Kidney epithelial cell (primary cell): ENCODE measurements around the gene GAREM2. TPM values are rescaled to one million over a fixed set of nuclear protein-coding genes. Genes with fewer than 3 reads are reported as not detected.
A peak's percentile ranks its signal among the peaks of the same experiment; 100 is the strongest.

ENCODE experiments used
- DNase-seq: peaks from one replicate; pipeline ENCODE4 v3.0.0-alpha.2; 2010; ENCODE audit warnings: low read depth
- H3K27me3 ChIP-seq: 2 replicates; pipeline ENCODE4 v1.6.0; 2011; ENCODE audit warnings: low read length; ENCODE audit not compliant: control insufficient read depth, insufficient read depth
- H3K36me3 ChIP-seq: 2 replicates; pipeline ENCODE4 v1.5.1; 2011; ENCODE audit warnings: low read length; ENCODE audit not compliant: control insufficient read depth, insufficient read depth
- H3K4me3 ChIP-seq: 2 replicates; pipeline ENCODE4 v1.5.1; 2011; ENCODE audit warnings: low read depth, mild to moderate bottlenecking, control low read depth, low read length
- total RNA-seq: library from RNA; depleted of rRNA; stranded (reverse); fragments of >200 nt; gene quantifications from 2 replicates; pipeline ENCODE4 v1.2.3, GENCODE V29; 2015
- TF ChIP-seq, protein P1 (sequence below): IDR thresholded peaks from 2 replicates; pipeline ENCODE4 v1.5.1; 2011; ENCODE audit warnings: mild to moderate bottlenecking, moderate library complexity, low read length, control low read depth, inconsistent platforms; ENCODE audit not compliant: insufficient read depth, poor library complexity, severe bottlenecking

Gene GAREM2
- 3.0 and 3.1 TPM in 2 replicates for total RNA-seq

DNA sequence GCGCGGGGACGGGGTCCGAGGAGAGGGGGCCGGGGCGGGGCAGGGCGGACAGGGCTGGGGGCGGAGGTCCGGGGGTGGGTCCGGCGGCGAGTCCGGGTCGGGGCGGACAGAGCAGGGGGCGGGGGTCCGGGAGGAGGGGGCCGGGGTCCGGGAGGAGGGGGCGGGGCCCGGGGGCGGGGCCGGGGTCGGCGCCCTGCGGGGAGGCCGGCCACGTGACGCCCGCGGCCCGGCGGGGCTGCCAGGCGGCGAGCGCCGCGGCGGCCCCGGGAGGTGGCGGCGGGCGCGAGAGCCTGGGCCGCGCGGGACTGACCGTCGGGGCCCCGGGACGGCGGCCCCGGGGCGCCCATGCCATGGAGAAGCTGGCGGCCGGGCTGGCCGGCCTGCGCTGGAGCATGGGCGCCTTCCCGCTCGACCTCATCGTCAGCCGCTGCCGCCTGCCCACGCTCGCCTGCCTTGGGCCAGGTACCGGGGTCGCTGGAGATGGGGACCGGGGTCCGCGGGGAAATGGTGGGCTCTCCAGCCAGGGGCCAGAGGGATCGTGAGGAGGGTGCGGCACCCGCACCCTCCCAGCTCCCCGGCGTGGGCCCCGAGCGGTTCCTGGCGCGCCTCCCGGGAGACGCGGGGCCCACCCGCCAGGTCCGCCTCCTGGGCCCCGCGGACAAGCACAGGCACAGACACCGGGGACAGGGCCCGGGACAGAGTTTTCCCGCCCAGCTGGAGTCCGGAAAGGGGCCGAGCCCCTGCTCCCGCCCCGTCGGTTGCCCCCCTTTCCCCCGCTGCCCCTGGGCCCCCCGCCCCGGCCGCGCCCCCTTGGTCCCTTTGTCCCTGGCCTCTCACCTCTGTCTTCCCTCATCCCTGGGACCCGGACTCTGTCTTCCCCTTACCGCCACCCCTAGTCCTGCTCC lies at the start of gene GAREM2:
TSS of gene GAREM2 (plus strand) at position 218 of the 905 bp plus-strand sequence. CDS start at position 351, 133 bp downstream.
- peaks cover 35% of the 10 kb centered on the region for H3K27me3 ChIP-seq
- H3K4me3 ChIP-seq = peak within 1 kb of the TSS; percentile 34
- TF ChIP-seq, protein P1, sequence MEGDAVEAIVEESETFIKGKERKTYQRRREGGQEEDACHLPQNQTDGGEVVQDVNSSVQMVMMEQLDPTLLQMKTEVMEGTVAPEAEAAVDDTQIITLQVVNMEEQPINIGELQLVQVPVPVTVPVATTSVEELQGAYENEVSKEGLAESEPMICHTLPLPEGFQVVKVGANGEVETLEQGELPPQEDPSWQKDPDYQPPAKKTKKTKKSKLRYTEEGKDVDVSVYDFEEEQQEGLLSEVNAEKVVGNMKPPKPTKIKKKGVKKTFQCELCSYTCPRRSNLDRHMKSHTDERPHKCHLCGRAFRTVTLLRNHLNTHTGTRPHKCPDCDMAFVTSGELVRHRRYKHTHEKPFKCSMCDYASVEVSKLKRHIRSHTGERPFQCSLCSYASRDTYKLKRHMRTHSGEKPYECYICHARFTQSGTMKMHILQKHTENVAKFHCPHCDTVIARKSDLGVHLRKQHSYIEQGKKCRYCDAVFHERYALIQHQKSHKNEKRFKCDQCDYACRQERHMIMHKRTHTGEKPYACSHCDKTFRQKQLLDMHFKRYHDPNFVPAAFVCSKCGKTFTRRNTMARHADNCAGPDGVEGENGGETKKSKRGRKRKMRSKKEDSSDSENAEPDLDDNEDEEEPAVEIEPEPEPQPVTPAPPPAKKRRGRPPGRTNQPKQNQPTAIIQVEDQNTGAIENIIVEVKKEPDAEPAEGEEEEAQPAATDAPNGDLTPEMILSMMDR = no peak
- no peak for DNase-seq
- no peaks in the 10 kb centered on the region for H3K36me3 ChIP-seq

DNA sequence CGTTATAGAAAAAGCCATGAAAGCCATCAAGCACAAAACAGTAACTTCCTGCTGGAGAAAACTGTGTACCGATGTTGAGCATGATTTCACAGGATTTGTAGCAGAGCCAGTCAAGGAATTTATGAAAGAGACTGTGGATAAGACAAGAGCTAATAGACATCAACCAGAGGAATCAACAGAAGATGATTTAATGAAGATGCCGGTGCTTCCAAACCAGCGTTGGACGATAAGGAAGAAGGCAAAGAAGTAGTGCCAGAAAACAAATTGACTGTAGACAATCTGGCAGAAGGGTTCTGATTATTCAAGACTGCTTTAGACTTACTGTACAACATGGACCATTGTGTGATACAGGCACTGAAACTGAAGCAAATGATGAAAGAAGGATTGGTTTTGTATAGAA lies 49.5 kb upstream of the GAREM2 start:
- no peak for DNase-seq
- Histone ChIP-seq H3K4me3 (no peak overlapping the region), H3K36me3 (no peaks in the 10 kb centered on the region), H3K27me3 (no peaks in the 10 kb centered on the region)
- TF ChIP-seq, protein P1 = no peak

DNA sequence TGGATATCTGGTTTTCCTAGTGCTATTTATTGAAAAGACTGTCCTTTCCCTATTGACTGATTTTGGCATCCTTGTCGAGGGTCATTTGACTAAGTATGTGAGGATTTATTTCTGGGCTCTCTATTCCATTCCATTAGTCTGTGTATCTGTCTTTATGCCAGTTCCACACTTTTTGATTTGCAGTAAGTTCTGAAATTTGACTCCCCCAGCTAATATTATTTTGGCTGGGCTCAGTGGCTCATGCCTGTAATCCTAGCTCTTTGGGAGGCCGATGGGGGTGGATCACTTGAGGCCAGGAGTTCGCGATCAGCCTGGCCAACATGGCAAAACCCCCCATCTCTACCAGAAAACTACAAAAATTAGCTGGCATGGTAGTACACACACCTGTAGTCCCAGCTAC lies 46.8 kb upstream of the GAREM2 start:
- Histone ChIP-seq H3K4me3 (no peak overlapping the region), H3K36me3 (no peaks in the 10 kb centered on the region), H3K27me3 (no peaks in the 10 kb centered on the region)
- no peak for DNase-seq
- TF ChIP-seq, protein P1 = no peak

DNA sequence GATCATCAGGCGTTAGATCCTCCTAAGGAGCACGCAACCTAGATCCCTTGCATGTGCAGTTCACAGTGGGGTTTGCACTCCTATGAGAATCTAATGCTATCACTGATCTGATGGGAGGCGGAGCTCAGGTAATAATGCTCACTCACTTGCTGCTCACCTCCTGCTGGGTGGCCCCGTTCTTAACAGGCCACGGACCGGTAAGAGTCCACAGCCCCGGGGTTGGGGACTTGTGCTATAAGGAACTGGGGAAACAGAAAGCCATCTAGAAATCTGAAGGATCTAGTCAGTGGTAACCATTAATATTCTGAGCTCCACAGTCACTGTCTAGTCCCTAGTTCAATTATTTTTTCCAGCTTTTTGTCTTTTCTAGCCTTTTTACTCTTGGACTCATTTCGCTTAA lies 44.7 kb upstream of the GAREM2 start:
- TF ChIP-seq, protein P1 = no peak
- no peaks in the 10 kb centered on the region for H3K27me3 ChIP-seq
- DNase-seq = no peak
- H3K4me3 ChIP-seq = no peak overlapping the region
- H3K36me3 ChIP-seq = no peaks in the 10 kb centered on the region

DNA sequence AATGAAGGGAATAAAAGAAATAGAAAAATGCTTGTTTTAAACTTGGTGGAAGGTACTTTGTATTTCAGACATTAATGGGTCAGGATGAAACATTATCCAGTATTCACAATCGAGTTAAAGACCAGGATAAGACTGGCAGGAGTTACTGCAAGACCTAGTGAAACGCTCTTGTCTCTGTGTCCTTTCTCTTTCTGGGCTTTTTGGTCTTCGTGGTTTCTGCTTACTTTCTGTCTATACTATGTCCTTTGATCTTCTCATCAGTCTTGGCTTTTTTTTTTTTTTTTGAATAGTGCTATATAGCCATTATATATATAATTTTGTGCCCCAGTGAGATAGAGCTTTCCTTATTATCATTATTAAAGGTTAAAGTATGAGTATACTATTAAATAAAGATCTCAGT lies 42.1 kb upstream of the GAREM2 start:
- Histone ChIP-seq H3K27me3 (no peaks in the 10 kb centered on the region), H3K36me3 (no peaks in the 10 kb centered on the region), H3K4me3 (no peak overlapping the region)
- DNase-seq = no peak
- TF ChIP-seq, protein P1 = no peak
